K562 (cell line): ENCODE data around the gene TAAR8. TPM values are rescaled to one million over a fixed set of nuclear protein-coding genes. Genes with fewer than 3 reads are reported as not detected.

Experiments used
- ARNT ChIP-seq, 2 experiments: fragments of 450-650 bp; IDR thresholded peaks; 2 replicates each; pipeline ENCODE4 v1.6.1; 2016; ENCODE audit warnings: mild to moderate bottlenecking in 1 of 2
- BCOR ChIP-seq: fragments of 450-650 bp; IDR thresholded peaks from 2 replicates; pipeline ENCODE4 v1.6.1; 2016
- CHD1 ChIP-seq: fragments of 200-600 bp; sonication (generic); IDR thresholded peaks from one replicate; pipeline ENCODE4 v1.6.1; 2012; ENCODE audit warnings: mild to moderate bottlenecking, moderate library complexity, low read length, inconsistent platforms
- CXXC5 ChIP-seq: fragments of 250-450 bp; sonication (Bioruptor Pico); IDR thresholded peaks from 2 replicates; pipeline ENCODE4 v1.8.0; 2022; ENCODE audit warnings: inconsistent platforms, mild to moderate bottlenecking, moderate library complexity
- FIP1L1 ChIP-seq: fragments of 200-400 bp; formaldehyde crosslinking; IDR thresholded peaks from 2 replicates; pipeline ENCODE4 v1.6.1; 2018; ENCODE audit warnings: mild to moderate bottlenecking, low read depth, low read length; ENCODE audit not compliant: poor library complexity, severe bottlenecking
- HMG20A ChIP-seq: fragments of 450-650 bp; formaldehyde crosslinking; conservative IDR thresholded peaks from 2 replicates; pipeline ENCODE4 v1.4.0; 2020; ENCODE audit warnings: mild to moderate bottlenecking, mixed read lengths
- HMGN3 ChIP-seq: IDR thresholded peaks from 2 replicates; pipeline ENCODE4 v1.6.1; 2011; ENCODE audit warnings: borderline replicate concordance, low read depth, mild to moderate bottlenecking, mixed read lengths, low read length; ENCODE audit not compliant: insufficient read length; ENCODE audit errors: extremely low read depth
- ILF3 ChIP-seq: fragments of 450-650 bp; IDR thresholded peaks from 2 replicates; pipeline ENCODE4 v1.6.1; 2018; ENCODE audit warnings: antibody characterized with exemption, mild to moderate bottlenecking, moderate library complexity, borderline replicate concordance
- IRF2 ChIP-seq: sonication (generic); formaldehyde crosslinking; IDR thresholded peaks from 2 replicates; pipeline ENCODE4 v1.8.1; 2022; ENCODE audit warnings: mild to moderate bottlenecking, missing genetic modification reagents
- NFE2L1 ChIP-seq: fragments of 450-650 bp; IDR thresholded peaks from 2 replicates; pipeline ENCODE4 v1.6.1; 2016; ENCODE audit warnings: missing genetic modification characterization, low read depth, mild to moderate bottlenecking, missing compliant biosample characterization, moderate library complexity, borderline replicate concordance
- NR2C2 ChIP-seq, 2 experiments: fragments of 200-800 bp in 1 of 2; sonication (Bioruptor generic) in 1 of 2; sonication (generic) in 1 of 2; formaldehyde crosslinking in 1 of 2; IDR thresholded peaks; 2 replicates each; pipeline versions ENCODE4 v1.6.1 to v1.8.0; 2016 to 2022; ENCODE audit warnings: mild to moderate bottlenecking in 1 of 2, missing compliant biosample characterization in 1 of 2, missing genetic modification characterization in 1 of 2, missing genetic modification reagents in 1 of 2
- PHF8 ChIP-seq: fragments of 200-600 bp; sonication (generic); IDR thresholded peaks from 2 replicates; pipeline ENCODE4 v1.6.1; 2012; ENCODE audit warnings: mixed run types, mild to moderate bottlenecking, inconsistent platforms, low read length, moderate library complexity, borderline replicate concordance
- POLR2AphosphoS5 ChIP-seq: IDR thresholded peaks from 2 replicates; pipeline ENCODE4 v1.6.1; 2011; ENCODE audit warnings: mild to moderate bottlenecking, low read depth, low read length, moderate library complexity; ENCODE audit not compliant: control insufficient read depth, insufficient read depth
- PTRF ChIP-seq: fragments of 450-650 bp; IDR thresholded peaks from 2 replicates; pipeline ENCODE4 v1.6.1; 2016; ENCODE audit warnings: mild to moderate bottlenecking, missing genetic modification characterization, missing compliant biosample characterization
- SMARCA4 ChIP-seq: fragments of 450-650 bp; IDR thresholded peaks from 2 replicates; pipeline ENCODE4 v1.6.1; 2016
- SPI1 ChIP-seq: IDR thresholded peaks from 2 replicates; pipeline ENCODE4 v1.6.1; 2011; ENCODE audit warnings: low read depth, low read length, control low read depth, borderline replicate concordance
- TCFL5 ChIP-seq: fragments of 250-450 bp; sonication (Bioruptor Pico); conservative IDR thresholded peaks from 2 replicates; pipeline ENCODE4 v1.6.1; 2021; ENCODE audit warnings: mild to moderate bottlenecking, moderate library complexity, matching md5 sums
- TEAD1 ChIP-seq, 2 experiments: fragments of 450-650 bp in 1 of 2; sonication (generic) in 1 of 2; formaldehyde crosslinking; IDR thresholded peaks; 2 replicates each; pipeline versions ENCODE4 v1.4.0 to v1.8.0; 2020 to 2022; ENCODE audit warnings: mild to moderate bottlenecking in 2 of 2, missing genetic modification reagents in 1 of 2
- TFAP4 ChIP-seq: sonication (generic); formaldehyde crosslinking; IDR thresholded peaks from 2 replicates; pipeline ENCODE4 v1.8.0; 2022; ENCODE audit warnings: missing genetic modification reagents, mild to moderate bottlenecking, moderate library complexity, borderline replicate concordance
- THRAP3 ChIP-seq: fragments of 450-650 bp; IDR thresholded peaks from 2 replicates; pipeline ENCODE4 v1.6.1; 2016; ENCODE audit warnings: mild to moderate bottlenecking, inconsistent platforms, borderline replicate concordance
- ZNF253 ChIP-seq: fragments of 250-450 bp; sonication (Bioruptor Pico); conservative IDR thresholded peaks from 2 replicates; pipeline ENCODE4 v1.6.1; 2021; ENCODE audit warnings: mild to moderate bottlenecking
- polyA plus RNA-seq, 8 experiments: library from polyadenylated mRNA; depleted of rRNA in 4 of 8; stranded (reverse) in 5 of 8; unstranded in 3 of 8; fragments of >200 nt; fragmentation: Nextera tagmentation in 2 of 8; fragmentation: Illumina TruSeq in 1 of 8; extraction: Ambion mirVana in 2 of 8; extraction: Trizol in 1 of 8; gene quantifications; 2 replicates each; pipeline versions ENCODE4 v1.2.1 to v1.2.3, GENCODE V29; 2011 to 2014; ENCODE audit warnings: inconsistent platforms in 1 of 8, missing spikeins in 1 of 8
- total RNA-seq, 7 experiments: library from RNA; depleted of rRNA in 6 of 7; stranded (reverse); fragments of >200 nt in 6 of 7; fragmentation: Illumina TruSeq in 2 of 7; extraction: Trizol in 2 of 7; gene quantifications; 2 replicates each; pipeline versions ENCODE4 v1.2.1 to v1.2.3, GENCODE V29; 2011 to 2021; ENCODE audit warnings: low replicate concordance in 1 of 7
- TF ChIP-seq, protein P1 (sequence below): IDR thresholded peaks from 2 replicates; pipeline ENCODE4 v1.6.1; 2011; ENCODE audit not compliant: insufficient read length; ENCODE audit errors: extremely low read depth
- TF ChIP-seq, protein P2 (sequence below): fragments of 200-400 bp; formaldehyde crosslinking; IDR thresholded peaks from 2 replicates; pipeline ENCODE4 v1.6.1; 2017; ENCODE audit warnings: mild to moderate bottlenecking, low read depth, low read length, moderate library complexity

TAAR8 gene
- total and polyA plus RNA-seq, 9 of the 15 experiments (the other 6 are each of a cell fraction or from before 2014, with no cell fraction given): not detected

DNA sequence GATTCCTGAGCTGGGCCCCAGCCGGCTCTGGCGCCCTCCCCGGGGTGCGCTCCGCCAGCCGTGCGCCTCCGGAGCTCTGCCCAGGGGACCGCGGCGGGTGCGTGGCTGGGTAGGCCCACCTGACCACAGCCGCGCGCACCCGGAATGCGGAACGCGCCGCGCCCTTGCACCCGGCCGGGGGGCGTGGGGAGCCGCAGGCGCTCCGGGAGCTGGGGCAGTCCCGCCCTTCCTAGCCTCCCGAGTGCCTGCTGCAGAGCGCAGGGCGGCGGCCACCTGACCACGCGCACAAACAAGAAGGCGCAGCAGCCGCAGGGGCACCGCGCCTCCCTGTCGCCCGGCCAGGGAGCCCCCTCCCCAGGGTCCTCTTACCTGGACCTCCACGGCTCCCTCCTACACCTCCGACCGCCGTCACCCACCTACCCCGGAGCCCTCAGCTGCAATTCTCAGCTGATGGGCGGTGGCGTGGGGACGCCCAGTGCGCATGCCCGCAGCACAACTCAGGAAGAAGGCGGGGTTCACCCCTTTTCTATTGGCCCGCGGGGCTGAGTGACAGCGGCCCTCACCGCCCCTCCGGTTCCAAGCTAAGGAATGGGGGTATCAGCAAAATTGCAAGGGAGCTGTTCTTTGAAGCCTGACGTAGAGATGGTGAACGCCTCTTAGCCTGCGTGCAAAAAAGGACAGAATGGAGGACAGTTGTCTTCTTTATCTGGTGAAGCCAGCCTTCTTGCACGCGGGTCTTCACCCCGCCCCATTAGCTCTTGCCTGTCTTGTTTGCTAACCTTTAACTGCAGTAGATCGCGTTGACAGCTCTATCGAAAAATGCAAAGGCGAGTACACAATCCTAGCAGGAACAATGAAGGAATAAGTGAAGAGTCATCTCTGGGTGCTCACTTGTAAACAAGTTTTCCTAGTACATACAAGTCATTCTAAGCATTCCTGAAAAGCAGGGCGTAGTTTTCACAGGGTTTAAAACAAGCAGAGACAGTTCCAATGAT is 39.5 kb upstream of the TAAR8 start, which contains the start of gene STX7 (continued):
- TF ChIP-seq, protein P1, sequence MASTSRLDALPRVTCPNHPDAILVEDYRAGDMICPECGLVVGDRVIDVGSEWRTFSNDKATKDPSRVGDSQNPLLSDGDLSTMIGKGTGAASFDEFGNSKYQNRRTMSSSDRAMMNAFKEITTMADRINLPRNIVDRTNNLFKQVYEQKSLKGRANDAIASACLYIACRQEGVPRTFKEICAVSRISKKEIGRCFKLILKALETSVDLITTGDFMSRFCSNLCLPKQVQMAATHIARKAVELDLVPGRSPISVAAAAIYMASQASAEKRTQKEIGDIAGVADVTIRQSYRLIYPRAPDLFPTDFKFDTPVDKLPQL: no peak
- no peak for TF ChIP-seq IRF2 (CRISPR knock-in tag)
- TF ChIP-seq PTRF (tag): no peak
- TF ChIP-seq, protein P2, sequence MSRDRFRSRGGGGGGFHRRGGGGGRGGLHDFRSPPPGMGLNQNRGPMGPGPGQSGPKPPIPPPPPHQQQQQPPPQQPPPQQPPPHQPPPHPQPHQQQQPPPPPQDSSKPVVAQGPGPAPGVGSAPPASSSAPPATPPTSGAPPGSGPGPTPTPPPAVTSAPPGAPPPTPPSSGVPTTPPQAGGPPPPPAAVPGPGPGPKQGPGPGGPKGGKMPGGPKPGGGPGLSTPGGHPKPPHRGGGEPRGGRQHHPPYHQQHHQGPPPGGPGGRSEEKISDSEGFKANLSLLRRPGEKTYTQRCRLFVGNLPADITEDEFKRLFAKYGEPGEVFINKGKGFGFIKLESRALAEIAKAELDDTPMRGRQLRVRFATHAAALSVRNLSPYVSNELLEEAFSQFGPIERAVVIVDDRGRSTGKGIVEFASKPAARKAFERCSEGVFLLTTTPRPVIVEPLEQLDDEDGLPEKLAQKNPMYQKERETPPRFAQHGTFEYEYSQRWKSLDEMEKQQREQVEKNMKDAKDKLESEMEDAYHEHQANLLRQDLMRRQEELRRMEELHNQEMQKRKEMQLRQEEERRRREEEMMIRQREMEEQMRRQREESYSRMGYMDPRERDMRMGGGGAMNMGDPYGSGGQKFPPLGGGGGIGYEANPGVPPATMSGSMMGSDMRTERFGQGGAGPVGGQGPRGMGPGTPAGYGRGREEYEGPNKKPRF: no peak
- no peak for TF ChIP-seq ILF3
- TF ChIP-seq ZNF253 (CRISPR knock-in tag): no peak
- TF ChIP-seq CXXC5 (CRISPR knock-in tag): peak; percentile 53
- peak; percentile 64 for TF ChIP-seq SMARCA4
- no peak for TF ChIP-seq NFE2L1 (tag)
- TF ChIP-seq PHF8: peak; percentile 79
- no peak for TF ChIP-seq BCOR
- TF ChIP-seq TFAP4 (CRISPR knock-in tag): peak; percentile 98
- TF ChIP-seq THRAP3: no peak
- peak in 1 of 2 experiments; percentile 91; a peak in 2 of 4 replicates for TF ChIP-seq TEAD1 (CRISPR knock-in tag; IDR thresholded peaks at IDR 0.05)
- no peak for TF ChIP-seq HMG20A (CRISPR knock-in tag)
- TF ChIP-seq TCFL5: no peak
- no peak for TF ChIP-seq NR2C2 (CRISPR knock-in tag; IDR thresholded peaks at IDR 0.05)
- TF ChIP-seq NR2C2 (tag; IDR thresholded peaks at IDR 0.05): no peak
- TF ChIP-seq HMGN3: peak; percentile 41
- peak; percentile 56 for TF ChIP-seq FIP1L1
- TF ChIP-seq SPI1: no peak
- peak; percentile 79 for TF ChIP-seq CHD1
- peak; percentile 43; the same call in 1 of the 2 replicates for TF ChIP-seq POLR2AphosphoS5
- peak in 1 of 2 experiments; percentile 23; a peak in 1 of 4 replicates for TF ChIP-seq ARNT (IDR thresholded peaks at IDR 0.05)
